ENCODE results near the gene CD58.

The CD58 gene

GRCh38 chr1:116544588-116545358, 26.1 kb downstream of the CD58 start:
- no peak for DNase-seq

- DNase-seq = no peak
These were observed 30.7 kb downstream of the CD58 start for GRCh38 chr1:116540088-116540487.

- DNase-seq = no peak
These were observed 32.3 kb downstream of the CD58 start for GRCh38 chr1:116538544-116538943.

GRCh38 chr1:116537898-116538297, 32.9 kb downstream of the CD58 start:
- no peak for DNase-seq

DNA sequence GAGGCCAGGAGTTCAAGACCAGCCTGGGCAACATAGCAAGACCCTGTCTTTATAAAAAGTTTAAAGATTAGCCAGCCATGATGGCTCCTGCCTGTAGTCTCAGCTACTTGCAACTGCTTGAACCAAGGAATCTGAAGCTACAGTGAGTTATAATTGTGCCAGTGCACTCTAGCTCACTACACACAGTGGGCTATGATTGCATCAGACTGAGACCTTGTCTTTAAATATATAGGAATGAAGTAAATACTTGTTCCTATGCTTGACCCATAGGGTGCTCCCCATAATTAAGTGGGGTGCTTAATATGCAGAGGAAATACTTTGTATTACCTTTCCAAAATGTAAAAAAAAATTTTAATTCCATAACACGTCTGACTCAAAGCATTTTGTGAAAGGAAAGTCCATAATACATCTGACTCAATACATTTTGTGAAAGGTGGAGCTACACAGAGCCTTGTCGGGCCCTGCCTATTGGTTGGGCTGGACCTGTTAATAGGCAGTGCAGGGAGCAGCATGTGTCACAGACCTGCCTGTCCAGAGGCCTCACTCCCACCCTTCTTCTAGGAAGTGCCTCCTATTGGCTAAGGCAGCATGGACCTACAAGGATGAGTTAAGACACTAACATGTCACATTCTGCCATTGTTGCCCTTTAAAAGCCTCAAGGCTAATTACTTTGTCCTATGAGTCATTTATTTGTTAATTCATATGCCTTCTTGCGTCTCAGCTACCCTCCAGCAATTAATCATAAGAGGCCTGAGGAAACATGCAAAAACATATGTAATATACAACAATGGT, 33.6 kb downstream of the CD58 start:
- DNase-seq = no peak

DNA sequence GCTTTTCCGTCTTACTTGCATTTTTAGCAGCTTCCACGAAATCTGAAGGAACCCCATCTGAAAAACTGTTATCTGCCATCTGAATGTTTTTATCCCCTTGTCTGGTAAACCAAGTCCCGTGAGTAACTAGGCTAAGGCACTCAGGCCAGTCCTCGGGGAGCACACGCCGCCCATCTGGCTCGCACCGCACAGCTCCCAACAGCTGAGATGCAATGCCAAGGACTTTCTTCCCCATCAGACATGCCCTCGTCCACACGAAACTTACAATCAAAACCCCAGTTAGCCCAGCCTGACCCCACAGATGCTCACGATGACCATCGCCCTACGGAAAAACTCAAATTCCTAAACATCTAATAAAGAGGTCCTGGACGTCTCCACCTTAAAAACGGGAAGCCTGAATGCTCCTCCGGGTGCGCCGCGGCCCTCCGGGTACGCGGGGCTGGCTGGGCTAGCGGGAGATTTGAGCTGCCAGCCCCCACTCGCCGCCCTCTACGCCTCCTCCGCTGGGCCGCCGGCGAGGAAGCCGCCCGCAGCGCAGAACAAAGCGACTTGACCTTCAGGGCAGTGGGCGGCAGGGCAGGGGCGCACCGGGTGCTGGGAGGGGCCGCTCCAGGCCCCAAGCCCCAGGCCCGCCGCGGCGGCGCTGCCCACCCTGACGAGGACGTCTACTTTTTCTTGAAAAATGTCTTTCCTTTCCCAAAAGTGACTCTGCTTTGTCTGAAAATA, 36.6 kb downstream of the CD58 start:
- no peak for DNase-seq

DNA sequence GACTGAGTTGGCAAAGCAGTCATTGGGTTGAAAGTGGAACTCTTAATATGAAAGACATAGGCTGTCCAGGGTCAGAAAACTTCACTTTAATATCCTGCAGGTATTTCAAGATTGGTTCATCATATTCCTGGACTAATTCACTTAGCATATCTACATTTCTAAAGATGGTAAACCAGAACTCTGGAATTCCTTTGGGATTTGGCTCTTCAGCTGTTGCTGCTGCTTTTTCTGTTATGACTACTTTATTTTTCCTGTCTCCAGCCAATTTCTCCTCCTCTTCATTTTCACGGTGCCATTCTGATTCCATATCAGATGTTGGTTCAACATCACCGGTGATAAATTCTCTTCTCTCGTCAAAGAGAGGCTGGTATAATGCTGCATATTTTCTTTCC, 37.4 kb downstream of the CD58 start:
- no peak for DNase-seq

- DNase-seq = no peak
These were observed 38.0 kb downstream of the CD58 start for GRCh38 chr1:116532671-116533428.

DNA sequence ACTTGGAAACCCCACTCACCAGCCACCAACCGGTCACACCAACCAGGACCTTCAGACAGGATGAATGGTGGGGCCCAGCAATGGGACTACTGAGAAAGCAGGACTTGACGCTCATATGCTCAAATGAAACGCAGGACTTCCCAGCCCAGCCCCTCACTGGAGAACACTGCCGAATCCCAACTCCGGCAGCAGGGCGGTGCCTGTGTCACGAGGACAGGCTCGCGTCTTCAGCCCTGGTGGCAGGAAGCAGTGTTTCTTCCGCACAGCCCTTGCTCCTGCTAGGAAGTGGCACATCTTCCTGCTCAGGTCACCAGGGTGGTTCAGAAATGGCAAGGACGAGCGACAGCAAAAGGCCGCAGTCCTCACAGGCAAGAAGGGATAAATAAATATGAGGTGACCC, 38.9 kb downstream of the CD58 start:
- no peak for DNase-seq

DNA sequence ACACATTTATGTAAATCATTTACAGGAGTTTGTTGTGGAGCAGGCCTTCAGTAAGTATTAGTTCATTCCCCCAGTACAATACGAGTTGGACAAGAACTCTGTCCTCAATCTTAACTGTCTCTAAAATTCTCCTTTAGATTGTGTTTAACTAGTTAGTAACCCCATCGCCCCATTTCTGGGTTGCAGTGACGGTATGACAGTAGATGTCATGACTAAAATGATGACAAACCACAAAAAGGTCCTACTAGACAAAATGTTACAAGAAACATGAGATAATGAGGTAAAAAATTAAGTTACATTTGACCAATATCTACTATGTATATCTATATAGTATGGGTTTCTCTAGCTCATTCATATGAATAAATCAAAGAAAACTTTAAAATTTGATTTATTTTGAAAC, 41.1 kb downstream of the CD58 start:
- DNase-seq = no peak

GRCh38 chr1:116529199-116529631, 41.6 kb downstream of the CD58 start:
- DNase-seq = no peak

- no peak for DNase-seq
These were observed 42.3 kb downstream of the CD58 start for GRCh38 chr1:116528329-116529083.

DNA sequence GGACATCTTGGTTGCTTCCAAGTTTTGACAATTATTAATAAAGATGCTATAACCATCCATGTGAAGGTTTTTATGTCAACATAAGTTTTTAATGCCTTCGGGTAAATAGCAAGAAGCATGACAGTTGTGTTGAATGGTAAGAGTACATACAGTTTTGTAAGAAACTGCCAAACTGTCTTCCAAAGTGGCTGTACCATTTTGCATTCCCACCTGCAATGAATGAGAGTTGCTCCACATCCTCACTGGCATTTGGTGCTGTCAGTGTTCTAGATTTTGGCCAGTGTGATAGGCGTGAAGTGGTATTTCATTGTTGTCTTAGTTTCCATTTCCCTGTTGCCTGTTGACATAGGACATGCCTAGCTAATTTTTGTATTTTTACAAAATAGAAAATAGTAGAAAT, 45.4 kb downstream of the CD58 start:
- DNase-seq = no peak

DNA sequence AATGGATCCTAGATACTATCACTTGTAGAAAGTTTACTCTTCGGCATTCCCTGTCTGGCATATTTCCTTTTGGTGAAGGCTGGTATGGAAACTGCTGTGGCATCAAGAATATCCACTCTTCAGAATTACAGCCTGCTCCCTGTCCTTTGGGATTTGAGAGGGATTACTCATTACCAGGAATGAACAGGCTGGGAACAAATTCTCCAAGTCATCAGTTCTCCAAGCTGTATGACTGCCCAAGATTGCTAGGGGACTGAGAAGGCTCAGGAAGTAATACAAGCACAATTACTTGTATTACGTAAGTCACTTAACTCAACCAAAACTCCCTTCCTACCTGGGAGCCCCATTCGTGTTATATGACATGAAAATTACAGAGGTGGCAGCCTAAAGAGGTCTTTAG, 49.6 kb downstream of the CD58 start:
- DNase-seq = no peak

- DNase-seq = no peak
These were observed 52.4 kb downstream of the CD58 start for GRCh38 chr1:116518400-116518799.

DNA sequence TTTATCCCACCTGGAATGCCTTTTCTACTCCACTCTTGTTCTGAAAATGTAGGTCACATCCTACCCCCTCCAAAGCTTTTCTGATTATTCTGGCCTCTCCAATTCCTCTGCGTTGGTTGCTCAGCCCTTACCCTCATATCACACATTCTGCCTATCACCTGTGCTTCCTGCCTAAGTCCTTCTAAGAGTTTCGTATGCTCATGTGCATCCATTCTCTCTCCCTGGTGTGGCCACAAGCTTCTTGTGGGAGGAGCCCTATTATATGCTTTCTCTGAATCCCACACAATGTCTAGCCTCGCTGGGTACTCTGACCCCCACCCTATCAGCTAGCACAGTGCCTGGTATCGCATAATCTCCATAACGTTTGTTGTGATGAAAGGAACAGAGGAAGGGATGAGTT, 54.2 kb downstream of the CD58 start:
- no peak for DNase-seq

- no peak for DNase-seq
These were observed 55.1 kb downstream of the CD58 start for GRCh38 chr1:116515702-116516101.

- no peak for DNase-seq
These were observed 55.9 kb downstream of the CD58 start for GRCh38 chr1:116514708-116515525.

- no peak for DNase-seq
These were observed 56.9 kb downstream of the CD58 start for GRCh38 chr1:116513956-116514355.

GRCh38 chr1:116511459-116512019, 59.3 kb downstream of the CD58 start:
- DNase-seq = no peak

Measured in hypothalamus (tissue), 51 donors.